Sigmoid colon (tissue), 7 donors: Measurements from ENCODE around the gene SLC20A1. TPM values are rescaled to one million over a fixed set of nuclear protein-coding genes. Genes with fewer than 3 reads are reported as not detected.
A peak's percentile ranks its signal among the peaks of the same experiment; 100 is the strongest.

Source experiments
- DNase-seq: peaks from one replicate; pipeline ENCODE4 v3.0.0-alpha.2; 2019
- H3K27ac ChIP-seq, 4 donors: fragments of 200-600 bp; sonication (generic); one replicate each; pipeline ENCODE4 v1.5.1; 2016 to 2019; ENCODE audit warnings: mild to moderate bottlenecking in 1 of 4
- H3K27me3 ChIP-seq, 3 donors: fragments of 200-600 bp; sonication (generic); one replicate each; pipeline ENCODE4 v1.5.1; 2019; ENCODE audit warnings: mild to moderate bottlenecking in 1 of 3
- H3K36me3 ChIP-seq, 4 donors: fragments of 200-600 bp; sonication (generic); one replicate each; pipeline ENCODE4 v1.5.1; 2016 to 2019
- H3K4me1 ChIP-seq, 4 donors: fragments of 200-600 bp; sonication (generic); one replicate each; pipeline ENCODE4 v1.5.1; 2017 to 2019
- H3K4me3 ChIP-seq, 4 donors: fragments of 200-600 bp; sonication (generic); one replicate each; pipeline ENCODE4 v1.5.1; 2017 to 2019; ENCODE audit warnings: mild to moderate bottlenecking in 2 of 4, moderate library complexity in 1 of 4
- H3K9me3 ChIP-seq, 4 donors: fragments of 200-600 bp in 3 of 4; sonication (generic) in 3 of 4; one replicate each; pipeline versions ENCODE4 v1.5.1 to v1.6.1; 2013 to 2019
- CTCF ChIP-seq, 4 experiments: fragments of 450-650 bp in 3 of 4; fragments of 200-600 bp in 1 of 4; IDR thresholded peaks; one replicate each; pipeline ENCODE4 v1.5.1; 2016 to 2019; ENCODE audit warnings: antibody characterized with exemption in 4 of 4, mild to moderate bottlenecking in 3 of 4, moderate library complexity in 2 of 4
- EP300 ChIP-seq, 4 donors: sonication (generic); formaldehyde crosslinking; IDR thresholded peaks; one replicate each; pipeline ENCODE4 v1.6.1; 2017; ENCODE audit warnings: antibody characterized with exemption in 4 of 4
- POLR2A ChIP-seq, 2 donors: fragments of 450-650 bp; IDR thresholded peaks; one replicate each; pipeline ENCODE4 v1.6.1; 2016; ENCODE audit warnings: antibody characterized with exemption in 2 of 2, mild to moderate bottlenecking in 2 of 2, moderate library complexity in 2 of 2
- POLR2AphosphoS5 ChIP-seq, 4 donors: sonication (generic); formaldehyde crosslinking; IDR thresholded peaks; one replicate each; pipeline ENCODE4 v1.6.1; 2017; ENCODE audit warnings: antibody characterized with exemption in 4 of 4
- WGBS, 2 donors: extraction: QIAGEN DNeasy Blood & Tissue Kit; methylation state at CpG; one replicate each; pipeline ENCODE4 v1.1.7; 2013; 5-methylcytosine and 5-hydroxymethylcytosine counted together
- intact Hi-C: fragments of 100-400 bp; cut with DNase I; formaldehyde crosslinking; loops from one replicate; pipeline ENCODE4 v1.15.1; 2023
- polyA plus RNA-seq, 3 donors: library from polyadenylated mRNA; stranded (reverse); fragments of 200-250 nt; gene quantifications; one replicate each; pipeline ENCODE4 v1.2.3, GENCODE V29; 2013
- total RNA-seq, 4 donors: library from RNA; depleted of rRNA; stranded (reverse); fragments of >200 nt; gene quantifications; one replicate each; pipeline ENCODE4 v1.1.0, GENCODE V29; 2016
- donor health status: healthy with polysubstance abuse.
- donor health status: Bipolar disorder and iron deficiency.
- donor health status: healthy.

Gene SLC20A1
- total and polyA plus RNA-seq, 7 donors: 11.4 to 34.9 (median 18.0) TPM

GRCh38 chr2:112670252-112671022 is 24.7 kb downstream of the SLC20A1 start:
- no peaks in the 10 kb centered on the region for H3K9me3 ChIP-seq
- TF ChIP-seq POLR2A (IDR thresholded peaks at IDR 0.05) (no peak), CTCF (IDR thresholded peaks at IDR 0.05) (no peak), EP300 (IDR thresholded peaks at IDR 0.05) (no peak), POLR2AphosphoS5 (IDR thresholded peaks at IDR 0.05) (no peak)
- intact Hi-C loops: no loop called here
- peaks cover 0 to 7% (median 0%) of the 10 kb centered on the region in 4 donors for H3K36me3 ChIP-seq
- no peak overlapping the region for H3K27ac ChIP-seq
- no peak overlapping the region for H3K4me3 ChIP-seq
- H3K4me1 ChIP-seq: no peaks in the 10 kb centered on the region
- no peak for DNase-seq
- H3K27me3 ChIP-seq: no peaks in the 10 kb centered on the region
- 57 to 84% methylated on average over 5 of the region's 5 CpGs for WGBS, 2 donors

GRCh38 chr2:112671801-112672200 is 26.1 kb downstream of the SLC20A1 start:
- intact Hi-C loops: no loop called here
- Histone ChIP-seq H3K27me3 (no peaks in the 10 kb centered on the region), H3K4me3 (no peak overlapping the region), H3K36me3 (no peaks in the 10 kb centered on the region), H3K9me3 (no peaks in the 10 kb centered on the region), H3K27ac (no peak overlapping the region), H3K4me1 (no peaks in the 10 kb centered on the region)
- DNase-seq: no peak
- TF ChIP-seq POLR2A (IDR thresholded peaks at IDR 0.05) (no peak), EP300 (IDR thresholded peaks at IDR 0.05) (no peak), CTCF (IDR thresholded peaks at IDR 0.05) (no peak), POLR2AphosphoS5 (IDR thresholded peaks at IDR 0.05) (no peak)
- WGBS, 2 donors: 85 to 92% methylated on average over 2 of the region's 2 CpGs

- no peak overlapping the region for H3K4me3 ChIP-seq
- no peak overlapping the region for H3K27ac ChIP-seq
- H3K4me1 ChIP-seq: no peaks in the 10 kb centered on the region
- intact Hi-C loops: no loop called here
- TF ChIP-seq POLR2A (IDR thresholded peaks at IDR 0.05) (no peak), POLR2AphosphoS5 (IDR thresholded peaks at IDR 0.05) (no peak), CTCF (IDR thresholded peaks at IDR 0.05) (no peak), EP300 (IDR thresholded peaks at IDR 0.05) (no peak)
- H3K36me3 ChIP-seq: no peaks in the 10 kb centered on the region
- DNase-seq: no peak
- H3K9me3 ChIP-seq: no peaks in the 10 kb centered on the region
- no peaks in the 10 kb centered on the region for H3K27me3 ChIP-seq
- 94 to 98% methylated on average over 1 of the region's 1 CpG for WGBS, 2 donors
These were observed 27.3 kb downstream of the SLC20A1 start for GRCh38 chr2:112673008-112673407.

- TF ChIP-seq POLR2AphosphoS5 (IDR thresholded peaks at IDR 0.05) (no peak), POLR2A (IDR thresholded peaks at IDR 0.05) (no peak), CTCF (IDR thresholded peaks at IDR 0.05) (no peak), EP300 (IDR thresholded peaks at IDR 0.05) (no peak)
- H3K36me3 ChIP-seq: no peaks in the 10 kb centered on the region
- no peaks in the 10 kb centered on the region for H3K4me1 ChIP-seq
- intact Hi-C loops: no loop called here
- WGBS, 2 donors: 51 to 91% methylated on average over 12 of the region's 12 CpGs
- H3K9me3 ChIP-seq: no peaks in the 10 kb centered on the region
- H3K27ac ChIP-seq: no peak overlapping the region
- no peaks in the 10 kb centered on the region for H3K27me3 ChIP-seq
- DNase-seq: peak; percentile 82
- H3K4me3 ChIP-seq: no peak overlapping the region
These were observed 28.5 kb downstream of the SLC20A1 start for GRCh38 chr2:112674229-112674628.
